IMR-90 (cell line): ENCODE results near the gene HKDC1. TPM values are rescaled to one million over a fixed set of nuclear protein-coding genes. Genes with fewer than 3 reads are reported as not detected.

Source experiments
- ATAC-seq: fragments of 200-7000 bp; cut with Tn5 transposase; 2 replicates; pipeline ENCODE4 v1.9.1; 2020; ENCODE audit warnings: low read depth, mild to moderate bottlenecking, moderate library complexity
- BruUV-seq: library from RNA; stranded (reverse); fragments of 400-500 nt; replicated peaks from 2 replicates; lab custom pipeline; 2021; lab: Mats Ljungman, UMichigan
- CTCF ChIA-PET: fragments of 300-600 bp; formaldehyde crosslinking; extraction: SDS; loops from one replicate; lab custom pipeline; 2021; ENCODE audit warnings: antibody characterized with exemption; lab: Yijun Ruan, JAX
- POLR2A ChIA-PET: fragments of 300-600 bp; sonication (Branson Sonifier 250); formaldehyde crosslinking; loops from one replicate; lab custom pipeline; 2022; ENCODE audit warnings: antibody characterized with exemption; ENCODE audit not compliant: unreplicated experiment; lab: Charles Lee
- DNase-seq: peaks from one replicate; pipeline ENCODE4 v3.0.0; 2013
- H2AFZ ChIP-seq: replicated peaks from 2 replicates; pipeline ENCODE3; 2013; ENCODE audit warnings: low read length, mild to moderate bottlenecking; ENCODE audit not compliant: poor library complexity
- H2AK5ac ChIP-seq: 2 replicates; pipeline ENCODE4 v1.6.1; 2013; ENCODE audit warnings: low read depth, low read length, inconsistent platforms
- H2AK9ac ChIP-seq: replicated peaks from 2 replicates; pipeline ENCODE3; 2013; ENCODE audit warnings: mild to moderate bottlenecking, low read depth, low read length, moderate library complexity; ENCODE audit not compliant: poor library complexity
- H2BK120ac ChIP-seq: 2 replicates; pipeline ENCODE4 v1.6.1; 2013; ENCODE audit warnings: low read depth, low read length, inconsistent platforms
- H2BK15ac ChIP-seq: 3 replicates; pipeline ENCODE4 v1.6.1; 2013; ENCODE audit warnings: low read depth, low read length, inconsistent platforms
- H2BK20ac ChIP-seq: 2 replicates; pipeline ENCODE4 v1.6.1; 2013; ENCODE audit warnings: low read depth, mild to moderate bottlenecking, inconsistent platforms, low read length, moderate library complexity
- H2BK5ac ChIP-seq: 2 replicates; pipeline ENCODE4 v1.6.1; 2013; ENCODE audit warnings: mild to moderate bottlenecking, low read depth, low read length, inconsistent platforms; ENCODE audit not compliant: poor library complexity, severe bottlenecking
- H3K14ac ChIP-seq: replicated peaks from 2 replicates; pipeline ENCODE4 v1.6.1; 2013; ENCODE audit warnings: low read depth, low read length, inconsistent platforms
- H3K18ac ChIP-seq: 2 replicates; pipeline ENCODE4 v1.6.1; 2013; ENCODE audit warnings: low read depth, low read length, control low read depth
- H3K23ac ChIP-seq: 2 replicates; pipeline ENCODE4 v1.6.1; 2013; ENCODE audit warnings: low read depth, low read length, inconsistent platforms
- H3K27ac ChIP-seq: 2 replicates; pipeline ENCODE4 v1.5.1; 2013; ENCODE audit warnings: mild to moderate bottlenecking, control low read depth, low read length; ENCODE audit not compliant: insufficient read depth
- H3K27me3 ChIP-seq: 2 replicates; pipeline ENCODE4 v1.6.1; 2013; ENCODE audit warnings: low read length; ENCODE audit not compliant: control insufficient read depth, insufficient read depth
- H3K36me3 ChIP-seq: 2 replicates; pipeline ENCODE4 v1.6.1; 2013; ENCODE audit warnings: low read length, mixed read lengths; ENCODE audit not compliant: control insufficient read depth, insufficient read depth
- H3K4ac ChIP-seq: 2 replicates; pipeline ENCODE4 v1.6.1; 2013; ENCODE audit warnings: low read depth, low read length, inconsistent platforms
- H3K4me1 ChIP-seq: 2 replicates; pipeline ENCODE4 v1.6.1; 2013; ENCODE audit warnings: low read length, mixed read lengths; ENCODE audit not compliant: control insufficient read depth, insufficient read depth
- H3K4me2 ChIP-seq: 2 replicates; pipeline ENCODE4 v1.6.1; 2013; ENCODE audit warnings: low read depth, mild to moderate bottlenecking, control low read depth, low read length, moderate library complexity
- H3K4me3 ChIP-seq: 2 replicates; pipeline ENCODE4 v1.5.1; 2013; ENCODE audit warnings: low read depth, mild to moderate bottlenecking, control low read depth, low read length, moderate library complexity; ENCODE audit not compliant: insufficient read depth
- H3K56ac ChIP-seq: 2 replicates; pipeline ENCODE4 v1.6.1; 2013; ENCODE audit warnings: low read length, inconsistent platforms; ENCODE audit not compliant: insufficient read depth; ENCODE audit errors: extremely low read depth
- H3K79me1 ChIP-seq, 2 experiments: 2 replicates each; pipeline ENCODE4 v1.6.1; 2013; ENCODE audit warnings: low read length in 2 of 2, inconsistent platforms in 1 of 2, low read depth in 1 of 2
- H3K9ac ChIP-seq: 2 replicates; pipeline ENCODE4 v1.6.1; 2013; ENCODE audit warnings: low read depth, low read length, control low read depth
- H3K9me1 ChIP-seq: 2 replicates; pipeline ENCODE4 v1.6.1; 2013; ENCODE audit warnings: low read length, inconsistent platforms; ENCODE audit not compliant: insufficient read depth
- H3K9me3 ChIP-seq: 2 replicates; pipeline ENCODE4 v1.6.1; 2013; ENCODE audit warnings: low read length; ENCODE audit not compliant: control insufficient read depth, insufficient read depth
- H4K20me1 ChIP-seq: 2 replicates; pipeline ENCODE4 v1.6.1; 2013; ENCODE audit warnings: low read length, inconsistent platforms; ENCODE audit not compliant: insufficient read depth
- H4K5ac ChIP-seq: 2 replicates; pipeline ENCODE4 v1.6.1; 2013; ENCODE audit warnings: mild to moderate bottlenecking, low read depth, low read length, control low read depth
- H4K8ac ChIP-seq, 2 experiments: 2 replicates each; pipeline ENCODE4 v1.6.1; 2013; ENCODE audit warnings: low read depth in 2 of 2, low read length in 2 of 2, control low read depth in 1 of 2, inconsistent platforms in 1 of 2
- H4K91ac ChIP-seq: 2 replicates; pipeline ENCODE4 v1.6.1; 2013; ENCODE audit warnings: low read depth, low read length, inconsistent platforms; ENCODE audit not compliant: insufficient read depth
- BHLHE40 ChIP-seq: fragments of 150-350 bp; IDR thresholded peaks from 2 replicates; pipeline ENCODE4 v1.6.1; 2016; ENCODE audit warnings: mild to moderate bottlenecking, low read depth, low read length
- CHD1 ChIP-seq: IDR thresholded peaks from 2 replicates; pipeline ENCODE4 v1.6.1; 2012; ENCODE audit warnings: low read depth, low read length, improper control_type of control experiment
- ELK1 ChIP-seq: fragments of 150-350 bp; IDR thresholded peaks from 2 replicates; pipeline ENCODE4 v1.6.1; 2016; ENCODE audit warnings: low read depth, mild to moderate bottlenecking, low read length, moderate library complexity, borderline replicate concordance
- MAFK ChIP-seq: IDR thresholded peaks from 2 replicates; pipeline ENCODE4 v1.6.1; 2012; ENCODE audit warnings: low read depth, low read length, improper control_type of control experiment
- MAZ ChIP-seq: IDR thresholded peaks from 2 replicates; pipeline ENCODE4 v1.6.1; 2012; ENCODE audit warnings: low read depth, mild to moderate bottlenecking, low read length, improper control_type of control experiment, moderate library complexity, borderline replicate concordance
- POLR2A ChIP-seq: IDR thresholded peaks from 2 replicates; pipeline ENCODE4 v1.6.1; 2012; ENCODE audit warnings: mild to moderate bottlenecking, low read depth, low read length
- RAD21 ChIP-seq: IDR thresholded peaks from 2 replicates; pipeline ENCODE4 v1.6.1; 2012; ENCODE audit warnings: low read length, improper control_type of control experiment
- USF2 ChIP-seq: fragments of 150-350 bp; IDR thresholded peaks from 2 replicates; pipeline ENCODE4 v1.6.1; 2017; ENCODE audit warnings: mild to moderate bottlenecking, antibody characterized with exemption, low read length, low read depth
- WGBS, 2 experiments: methylation state at CpG; one replicate each; pipeline versions ENCODE4 v1.1.5 to v1.1.7; 2013; ENCODE audit warnings: missing lambda C conversion rate in 2 of 2; ENCODE audit not compliant: insufficient read length in 1 of 2; ENCODE audit errors: extremely low coverage in 2 of 2; 5-methylcytosine and 5-hydroxymethylcytosine counted together
- dilution Hi-C: fragments of 300-500 bp; cut with HindIII; formaldehyde crosslinking; loops from one replicate; pipeline ENCODE4 v1.14.3; 2018; ENCODE audit warnings: low sequenced_read_pairs; ENCODE audit not compliant: unreplicated experiment
- in situ Hi-C: fragments of 300-500 bp; cut with MboI; formaldehyde crosslinking; loops from 3 replicates; pipeline ENCODE4 v1.14.3; 2019; ENCODE audit warnings: low sequenced_read_pairs, inconsistent platforms, mixed read lengths
- intact Hi-C: fragments of 100-400 bp; cut with micrococcal nuclease; formaldehyde crosslinking; loops from 2 replicates; pipeline ENCODE4 v1.10.0; 2022
- polyA plus RNA-seq, 3 experiments: library from polyadenylated mRNA; depleted of rRNA; stranded (reverse); fragments of >200 nt; gene quantifications; 2 replicates each; pipeline ENCODE4 v1.2.3, GENCODE V29; 2012; ENCODE audit warnings: low replicate concordance in 1 of 3
- total RNA-seq: library from RNA; depleted of rRNA; stranded (reverse); fragments of >200 nt; gene quantifications from 2 replicates; pipeline ENCODE4 v1.2.3, GENCODE V29; 2012

Gene HKDC1
- total and polyA plus RNA-seq, 2 of the 4 experiments (the other 2 are of a cell fraction), result under 0.01 to 0.03 TPM

GRCh38 chr10:69181433-69181832 lies 38.7 kb upstream of the HKDC1 start:
- Histone ChIP-seq H3K56ac (no peak overlapping the region), H3K36me3 (peaks cover 7% of the 10 kb centered on the region), H2AK5ac (no peak overlapping the region), H2BK120ac (no peak overlapping the region), H3K27ac (no peak overlapping the region), H2BK15ac (no peak overlapping the region), H3K23ac (no peak overlapping the region), H3K9me1 (peaks cover 4% of the 10 kb centered on the region), H4K5ac (no peak overlapping the region), H3K4ac (no peak overlapping the region), H3K18ac (no peak overlapping the region), H3K9me3 (no peaks in the 10 kb centered on the region), H2BK5ac (no peak overlapping the region), H4K91ac (no peak overlapping the region), H3K14ac (no peak overlapping the region), H3K9ac (no peak overlapping the region), H4K20me1 (no peaks in the 10 kb centered on the region; the same call in 1 of the 2 replicates), H3K4me3 (peak overlapping the region; percentile 76; the same call in 1 of the 2 replicates), H3K4me1 (peaks cover 2% of the 10 kb centered on the region; the same call in 1 of the 2 replicates), H4K8ac (no peak overlapping the region), H2AK9ac (no peak overlapping the region), H2BK20ac (no peak overlapping the region), H3K4me2 (peak overlapping the region; percentile 38), H3K79me1 (peaks cover 5 to 36% of the 10 kb centered on the region in 2 experiments), H2AFZ (no peak overlapping the region), H3K27me3 (no peaks in the 10 kb centered on the region)
- in situ Hi-C loops (no loop called here), dilution Hi-C loops (no loop called here), intact Hi-C loops (no loop called here)
- BruUV-seq, result no TSS peak
- no peak for TF ChIP-seq BHLHE40
- no peak for TF ChIP-seq USF2
- TF ChIP-seq MAFK, result no peak
- no peak for TF ChIP-seq CHD1
- no peak for TF ChIP-seq POLR2A
- no peak for TF ChIP-seq ELK1
- no peak for TF ChIP-seq MAZ
- TF ChIP-seq RAD21, result no peak
- CTCF ChIA-PET, result no interaction called here
- WGBS, 2 experiments, result no CpG with 5 or more reads among the region's 1 CpG
- no peak for DNase-seq
- POLR2A ChIA-PET, result no interaction called here
- ATAC-seq, result no peak
